Bone marrow (tissue), 2 donors: ENCODE results near the gene MPZL3.

ENCODE experiments used
- DNase-seq, 2 donors: peaks; one replicate each; lab custom pipeline; 2025; lab: John Stamatoyannopoulos, UW

The MPZL3 gene

GRCh38 chr11:118232659-118233058, 19.5 kb downstream of the MPZL3 start:
- DNase-seq, result no peak

- no peak for DNase-seq
Observed at GRCh38 chr11:118231461-118231860, 20.7 kb downstream of the MPZL3 start.

DNA sequence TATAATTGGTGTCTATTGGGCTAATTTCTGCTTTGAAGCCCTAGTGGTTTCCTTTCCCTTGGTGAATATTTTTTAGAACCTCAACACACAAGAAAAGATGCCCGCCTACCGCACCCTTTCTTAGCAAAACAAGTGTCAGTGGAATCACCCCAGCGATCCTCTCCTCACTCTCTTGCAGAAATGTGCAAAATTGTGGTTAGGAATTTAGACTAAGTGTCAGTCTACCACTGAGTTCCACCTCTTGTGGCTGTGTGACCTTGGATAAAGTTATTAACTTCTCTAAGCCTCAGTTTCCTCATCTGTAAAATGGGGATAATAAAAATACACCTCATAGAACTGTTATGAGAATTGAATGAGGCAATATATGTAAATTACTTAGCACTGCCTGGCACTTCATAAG, 22.1 kb downstream of the MPZL3 start:
- DNase-seq, result no peak

GRCh38 chr11:118229274-118229847, 22.8 kb downstream of the MPZL3 start:
- DNase-seq, result no peak

DNA sequence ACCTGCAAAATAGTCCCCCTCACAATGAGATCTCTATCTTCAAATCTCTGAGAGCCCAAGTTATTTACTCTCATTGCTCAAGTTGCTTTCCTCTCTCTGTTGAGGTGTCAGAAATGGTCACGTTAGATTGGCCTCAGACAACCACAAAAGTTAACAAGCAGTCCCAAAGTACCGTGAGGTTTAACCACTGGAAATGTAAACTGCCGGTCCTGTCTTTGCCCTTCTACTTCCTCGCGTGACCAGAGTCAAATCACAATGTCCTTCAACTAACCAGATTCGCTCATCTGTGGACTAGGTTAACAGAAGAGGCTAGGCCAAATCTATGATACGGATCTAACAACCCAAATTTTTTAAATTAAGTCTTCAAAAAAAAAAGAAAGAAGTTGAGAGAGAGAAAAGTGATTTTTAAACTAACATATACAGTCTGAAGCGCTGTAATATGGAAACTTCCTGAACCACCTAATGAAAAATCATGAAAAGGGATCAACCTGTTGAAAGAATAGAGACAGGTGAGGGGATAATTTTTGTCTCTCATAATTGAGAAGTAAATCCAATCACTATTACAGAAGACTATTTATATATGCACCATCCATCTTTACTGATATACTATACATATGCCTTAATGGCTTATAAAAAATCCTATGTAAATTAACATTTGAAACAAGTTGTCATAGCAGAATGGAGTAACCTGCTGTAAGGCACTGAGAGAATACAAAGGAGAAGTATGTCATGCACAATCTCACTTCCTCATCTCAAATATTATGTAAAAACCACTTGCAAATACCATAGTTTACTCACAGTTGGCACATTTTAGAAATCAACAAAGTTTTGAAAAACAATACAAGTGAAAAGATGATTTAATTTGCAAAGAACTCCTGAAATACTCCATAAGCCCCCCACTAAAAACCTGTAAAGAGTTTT, 24.0 kb downstream of the MPZL3 start:
- peak in 1 of 2 donors; percentile 69 for DNase-seq

GRCh38 chr11:118226781-118227180, 25.4 kb downstream of the MPZL3 start:
- DNase-seq, result no peak

GRCh38 chr11:118226296-118226695, 25.9 kb downstream of the MPZL3 start:
- DNase-seq, result peak in 1 of 2 donors; percentile 74

GRCh38 chr11:118224511-118225188, 27.5 kb downstream of the MPZL3 start, which contains the start of gene JAML:
JAML (minus strand) TSS chr11:118225011; CDS start chr11:118214866, 10,145 bp downstream.
- no peak for DNase-seq

GRCh38 chr11:118223992-118224391, 28.2 kb downstream of the MPZL3 start:
- DNase-seq, result no peak

- no peak for DNase-seq
Observed at GRCh38 chr11:118223570-118223969, 28.6 kb downstream of the MPZL3 start.

DNA sequence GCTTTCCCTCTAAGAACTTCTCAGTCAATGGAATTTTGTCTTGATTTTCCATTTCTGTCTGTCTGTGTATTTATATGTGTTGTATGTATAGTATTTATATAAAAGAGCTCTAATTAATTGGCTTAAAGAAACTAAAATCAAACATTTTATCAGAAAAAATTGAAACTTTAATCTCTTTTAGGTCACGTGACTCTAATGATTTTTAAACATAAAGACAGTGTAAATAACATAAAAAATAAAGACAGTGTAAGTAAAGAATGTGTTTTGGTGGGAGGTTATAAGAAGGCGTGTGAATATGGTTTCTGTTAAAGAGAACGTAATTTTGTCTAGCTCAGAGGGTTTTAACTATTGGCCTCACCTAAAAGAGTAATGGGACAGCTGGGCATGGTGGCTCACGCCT, 29.7 kb downstream of the MPZL3 start:
- no peak for DNase-seq

- no peak for DNase-seq
Observed at GRCh38 chr11:118221419-118221818, 30.7 kb downstream of the MPZL3 start.

DNA sequence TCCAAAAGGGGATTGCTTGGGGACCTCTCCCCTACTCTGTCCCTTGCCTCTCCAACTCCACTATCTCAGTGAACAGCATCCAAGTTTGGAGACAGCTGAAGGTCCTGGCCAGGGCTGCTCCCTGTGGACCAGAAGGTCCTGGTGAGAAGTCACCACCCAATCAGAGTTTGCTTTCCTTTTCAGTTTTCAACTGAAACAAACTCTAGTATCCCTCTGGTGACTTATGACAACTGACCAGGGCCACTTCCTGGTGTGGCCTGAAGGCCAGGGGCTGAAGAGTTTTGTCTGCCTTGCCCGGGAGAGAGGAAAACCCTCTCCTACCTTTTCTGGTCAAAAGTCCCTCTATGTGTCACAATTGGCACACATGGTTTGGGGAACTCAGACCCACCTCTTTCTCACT, 32.4 kb downstream of the MPZL3 start:
- no peak for DNase-seq

- DNase-seq, result no peak
Observed at GRCh38 chr11:118219244-118219643, 32.9 kb downstream of the MPZL3 start.

- DNase-seq, result no peak
Observed at GRCh38 chr11:118217575-118217974, 34.6 kb downstream of the MPZL3 start.

DNA sequence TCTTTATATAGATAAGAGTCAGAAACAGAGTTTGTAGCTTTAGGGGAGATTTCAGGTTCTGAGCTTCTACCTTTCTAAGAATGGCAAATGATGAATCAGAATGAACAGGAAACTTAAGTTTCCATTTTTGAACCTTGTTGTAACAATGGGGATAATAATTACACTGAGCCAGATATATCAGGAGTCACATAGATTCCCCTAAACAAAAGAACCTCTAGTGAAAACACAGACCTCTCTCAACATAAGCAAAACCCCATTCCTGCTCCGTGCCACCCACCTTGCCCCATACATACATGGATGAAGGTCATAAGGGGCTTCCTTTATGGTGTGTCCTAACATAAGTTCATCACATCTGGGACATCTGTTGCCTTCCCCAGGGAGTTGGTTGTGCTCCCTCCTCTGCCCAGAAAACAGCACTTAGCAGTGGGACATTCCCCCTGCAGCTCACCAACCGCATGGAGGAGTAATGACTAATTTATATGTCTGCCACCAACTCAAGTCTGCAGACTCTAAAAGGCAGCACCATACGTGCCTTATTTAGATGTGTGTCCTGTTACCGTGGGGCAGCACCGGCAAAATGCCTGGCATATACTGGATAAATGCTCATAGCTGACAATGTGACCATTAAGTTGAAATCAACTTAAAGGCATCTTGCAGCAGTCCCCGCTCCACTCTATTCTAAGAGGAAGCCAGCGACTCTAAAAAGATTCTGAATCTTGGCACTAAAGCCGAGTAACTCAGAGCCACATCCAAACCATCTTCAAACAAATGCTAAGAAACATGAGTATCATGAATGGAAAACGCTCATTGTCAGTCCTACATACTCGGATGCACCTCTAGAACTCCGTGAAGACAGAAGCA, 35.3 kb downstream of the MPZL3 start:
- no peak for DNase-seq

DNA sequence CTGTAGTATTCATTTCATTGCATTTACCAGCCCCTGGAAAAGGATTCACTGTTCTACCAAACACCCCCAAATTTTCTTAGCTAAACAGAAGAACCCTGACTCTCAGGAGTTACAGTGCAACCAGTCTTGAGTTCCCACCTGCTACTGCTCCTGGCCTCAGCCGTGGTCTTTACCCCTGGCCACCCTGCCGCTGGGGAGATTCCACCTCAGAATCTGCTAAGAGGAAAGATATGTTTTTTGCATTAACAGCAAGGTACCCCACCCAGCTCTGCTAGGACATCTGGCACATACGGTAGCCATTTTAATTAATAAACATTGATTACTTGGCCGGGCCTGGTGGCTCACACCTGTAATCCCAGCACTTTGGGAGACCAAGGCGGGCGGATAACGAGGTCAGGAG, 36.4 kb downstream of the MPZL3 start:
- no peak for DNase-seq

DNA sequence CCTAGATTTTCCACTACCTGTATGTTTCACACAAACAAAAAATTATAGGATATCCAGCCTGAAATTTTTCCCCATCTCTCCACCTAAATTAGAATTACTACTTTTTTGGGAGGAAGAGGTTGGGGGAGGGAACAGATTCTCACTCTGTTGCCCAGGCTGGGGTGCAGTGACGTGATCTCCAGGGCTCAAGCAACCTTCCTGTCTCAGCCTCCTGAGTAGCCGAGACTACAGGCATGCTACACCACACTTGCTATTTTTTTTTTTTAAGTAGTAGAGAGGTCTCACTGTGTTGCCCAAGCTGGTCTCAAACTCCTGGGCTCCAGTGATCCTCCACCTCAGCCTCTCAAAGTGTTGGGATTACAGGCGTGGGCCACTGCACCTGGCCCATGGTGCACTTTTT, 36.9 kb downstream of the MPZL3 start:
- no peak for DNase-seq

DNA sequence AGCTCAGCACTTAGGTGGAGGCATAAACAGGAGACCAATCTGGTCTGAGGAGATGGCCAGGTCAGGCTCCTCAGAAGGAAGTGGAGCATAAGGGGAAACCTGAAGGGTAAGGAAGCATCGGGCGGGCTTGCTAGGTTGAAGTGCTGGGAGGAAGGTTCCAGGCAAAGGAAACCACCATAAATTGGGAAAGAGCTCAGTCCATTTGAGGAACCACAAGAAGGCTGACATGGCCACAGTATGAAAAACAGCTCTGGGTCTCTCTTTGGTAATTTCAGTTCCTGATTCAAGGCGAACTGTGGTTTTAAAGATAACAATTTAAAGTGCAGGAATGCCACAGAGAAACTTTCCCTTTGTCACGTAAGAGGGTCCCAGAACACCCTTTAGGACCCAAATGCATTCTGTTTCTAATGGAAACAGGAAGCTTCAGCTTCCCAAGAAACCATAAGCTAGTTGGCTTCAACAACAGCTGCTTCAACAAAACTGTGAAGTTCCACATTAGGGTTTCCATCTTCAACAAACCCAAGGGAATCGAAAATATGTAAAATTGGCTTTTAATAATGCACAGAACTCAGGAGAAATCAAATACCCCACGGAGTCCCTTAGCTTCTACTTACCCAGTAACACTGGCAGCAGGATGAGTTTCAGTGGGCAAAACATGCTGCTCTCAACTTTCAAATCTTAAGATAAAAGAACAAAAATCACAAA, 37.8 kb downstream of the MPZL3 start:
- DNase-seq, result no peak

GRCh38 chr11:118213781-118214180, 38.4 kb downstream of the MPZL3 start:
- DNase-seq, result no peak

DNA sequence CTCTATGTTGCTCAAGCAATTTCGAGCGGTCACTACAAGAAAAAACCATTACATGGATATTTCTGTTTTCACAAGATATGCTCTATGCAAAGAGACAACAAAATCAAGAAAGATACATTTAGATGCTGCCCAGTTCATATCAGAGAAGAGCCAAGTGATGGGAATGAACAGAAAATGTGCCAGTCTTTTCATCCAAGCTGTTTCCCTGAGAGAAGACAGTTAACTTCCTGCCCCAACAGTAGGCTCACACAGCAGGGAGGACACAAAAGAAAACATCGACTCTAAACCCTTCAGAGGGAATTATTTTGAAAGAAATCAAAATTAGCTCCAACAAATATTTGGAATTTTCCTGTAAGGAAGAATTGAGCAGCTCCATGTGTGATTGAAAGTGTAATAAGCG, 39.0 kb downstream of the MPZL3 start:
- no peak for DNase-seq
